Activated B cell treated with CpG ODN at 0.5 μM for 24 hours (primary cell): ENCODE measurements around the gene MEA1. TPM values are rescaled to one million over a fixed set of nuclear protein-coding genes. Genes with fewer than 3 reads are reported as not detected.

ENCODE experiments used
- ATAC-seq: fragments of 200-7000 bp; cut with Tn5 transposase; one replicate; pipeline ENCODE4 v1.10.0; 2021; ENCODE audit warnings: low read depth, mild to moderate bottlenecking, moderate library complexity
- CTCF ChIA-PET: fragments of 350-600 bp; sonication (Branson Sonifier 250); formaldehyde crosslinking; loops from one replicate; lab custom pipeline; 2021; ENCODE audit warnings: antibody characterized with exemption; lab: Charles Lee
- POLR2A ChIA-PET: fragments of 350-600 bp; sonication (Branson Sonifier 250); formaldehyde crosslinking; loops from one replicate; lab custom pipeline; 2021; ENCODE audit warnings: antibody characterized with exemption; lab: Charles Lee
- DNase-seq: peaks from one replicate; pipeline ENCODE4 v3.0.0; 2022
- H3K27ac Mint-ChIP-seq: one replicate; pipeline ENCODE4 v1.8.0; 2020; ENCODE audit warnings: mixed read lengths
- H3K27me3 Mint-ChIP-seq: one replicate; pipeline ENCODE4 v1.8.0; 2021; ENCODE audit warnings: mixed read lengths
- H3K36me3 Mint-ChIP-seq: one replicate; pipeline ENCODE4 v1.8.0; 2021; ENCODE audit warnings: low read depth, mixed read lengths
- H3K4me1 Mint-ChIP-seq: one replicate; pipeline ENCODE4 v1.8.0; 2021; ENCODE audit warnings: mixed read lengths
- H3K4me3 Mint-ChIP-seq: one replicate; pipeline ENCODE4 v1.8.0; 2020; ENCODE audit warnings: mild to moderate bottlenecking, mixed read lengths
- H3K9me3 Mint-ChIP-seq: one replicate; pipeline ENCODE4 v1.8.0; 2020; ENCODE audit warnings: mixed read lengths
- intact Hi-C: fragments of 100-400 bp; cut with micrococcal nuclease; formaldehyde crosslinking; loops from one replicate; pipeline ENCODE4 v1.15.1; 2024
- total RNA-seq: library from RNA; stranded (reverse); gene quantifications from 2 replicates; pipeline ENCODE4 v1.2.3, GENCODE V29; 2022
- TF ChIP-seq, protein P1 (sequence below): fragments of 200-600 bp; IDR thresholded peaks from one replicate; pipeline ENCODE4 v1.8.0; 2022; ENCODE audit warnings: antibody characterized with exemption, mild to moderate bottlenecking

The MEA1 gene
- 44.4 and 48.3 TPM in 2 replicates for total RNA-seq

DNA sequence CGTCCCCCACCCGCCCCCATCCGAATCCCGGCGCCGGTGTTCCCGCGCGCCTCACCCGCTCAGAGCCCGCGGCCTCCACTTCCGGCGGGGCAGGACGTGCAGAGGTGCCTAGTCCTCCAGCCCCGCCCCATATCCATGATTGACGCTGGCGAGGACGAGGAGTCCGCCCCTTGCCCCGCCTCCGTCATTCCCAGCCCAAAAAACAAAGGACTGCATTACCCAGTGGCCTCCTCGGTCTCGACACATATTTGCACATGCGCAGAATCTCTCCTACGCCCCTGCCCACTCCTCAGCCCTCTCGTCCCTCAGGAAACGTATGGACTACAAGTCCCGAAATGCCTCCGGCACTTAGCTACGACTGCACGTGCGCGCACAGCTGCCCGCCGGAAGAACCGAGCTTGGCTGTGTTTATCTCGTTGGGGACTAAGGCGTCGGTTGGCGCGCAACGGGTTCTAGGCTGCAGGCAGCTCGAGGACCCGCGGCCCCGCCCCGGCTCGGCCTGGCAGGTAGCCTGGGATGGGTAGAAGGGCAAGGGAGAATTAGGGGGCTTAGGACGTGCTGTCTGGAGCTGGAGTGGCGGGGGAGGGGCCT lies at the start of gene MEA1, which contains the start of gene KLHDC3:
MEA1 (minus strand) TSS at position 104 of the 591 bp plus-strand sequence. CDS start 133 bp downstream, outside the sequence.
KLHDC3 (plus strand) TSS at position 407 of the 591 bp plus-strand sequence. CDS start 2,944 bp downstream, outside the sequence.
- peaks cover 51% of the 10 kb centered on the region for H3K4me1 Mint-ChIP-seq
- CTCF ChIA-PET, result interaction anchor here (1.2 kb wide), 1 partner anchor 115 kb away, joined by 3 read pairs; no protein-coding TSS in a partner anchor
- POLR2A ChIA-PET, result interaction anchor here (0.6 to 4.8 kb wide), 22 partner anchors 8 to 1222 kb away, joined by 3 to 58 read pairs (median 4); partner anchors contain the start of genes CNPY3, CUL7, CUL9 and KLC4
- TF ChIP-seq, protein P1, sequence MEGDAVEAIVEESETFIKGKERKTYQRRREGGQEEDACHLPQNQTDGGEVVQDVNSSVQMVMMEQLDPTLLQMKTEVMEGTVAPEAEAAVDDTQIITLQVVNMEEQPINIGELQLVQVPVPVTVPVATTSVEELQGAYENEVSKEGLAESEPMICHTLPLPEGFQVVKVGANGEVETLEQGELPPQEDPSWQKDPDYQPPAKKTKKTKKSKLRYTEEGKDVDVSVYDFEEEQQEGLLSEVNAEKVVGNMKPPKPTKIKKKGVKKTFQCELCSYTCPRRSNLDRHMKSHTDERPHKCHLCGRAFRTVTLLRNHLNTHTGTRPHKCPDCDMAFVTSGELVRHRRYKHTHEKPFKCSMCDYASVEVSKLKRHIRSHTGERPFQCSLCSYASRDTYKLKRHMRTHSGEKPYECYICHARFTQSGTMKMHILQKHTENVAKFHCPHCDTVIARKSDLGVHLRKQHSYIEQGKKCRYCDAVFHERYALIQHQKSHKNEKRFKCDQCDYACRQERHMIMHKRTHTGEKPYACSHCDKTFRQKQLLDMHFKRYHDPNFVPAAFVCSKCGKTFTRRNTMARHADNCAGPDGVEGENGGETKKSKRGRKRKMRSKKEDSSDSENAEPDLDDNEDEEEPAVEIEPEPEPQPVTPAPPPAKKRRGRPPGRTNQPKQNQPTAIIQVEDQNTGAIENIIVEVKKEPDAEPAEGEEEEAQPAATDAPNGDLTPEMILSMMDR, result no peak
- peak; percentile 93 for ATAC-seq
- intact Hi-C loops, result loop anchor here (1.0 to 10.0 kb wide), 13 partner anchors 7 to 503 kb away; partner anchors contain the start of genes CNPY3, CUL7, KLC4 and MRPL2
- no peaks in the 10 kb centered on the region for H3K27me3 Mint-ChIP-seq
- H3K9me3 Mint-ChIP-seq, result no peaks in the 10 kb centered on the region
- DNase-seq, result peak; percentile 94
- H3K4me3 Mint-ChIP-seq, result peak within 1 kb of the TSS; percentile 97
- peaks cover 68% of the 10 kb centered on the region for H3K36me3 Mint-ChIP-seq
- peak within 1 kb of the TSS; percentile 89 for H3K27ac Mint-ChIP-seq

DNA sequence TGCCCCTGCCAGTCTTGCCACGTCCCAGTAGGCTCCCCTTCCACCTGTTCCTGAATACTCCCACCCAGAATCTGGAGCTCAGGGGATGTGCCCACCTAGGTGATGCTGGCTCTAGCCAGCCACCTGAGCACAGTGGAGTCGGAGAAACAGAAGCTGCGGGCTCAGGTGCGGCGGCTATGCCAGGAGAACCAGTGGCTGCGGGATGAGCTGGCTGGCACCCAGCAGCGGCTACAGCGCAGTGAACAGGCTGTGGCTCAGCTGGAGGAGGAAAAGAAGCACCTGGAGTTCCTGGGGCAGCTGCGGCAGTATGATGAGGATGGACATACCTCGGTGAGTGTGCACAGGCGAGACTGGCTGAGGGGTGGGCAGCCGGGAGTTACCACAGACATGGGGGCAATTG lies 49.1 kb upstream of the MEA1 start:
- no peak overlapping the region for H3K27ac Mint-ChIP-seq
- intact Hi-C loops, result no loop called here
- CTCF ChIA-PET, result no interaction called here
- H3K4me1 Mint-ChIP-seq, result peaks cover 33% of the 10 kb centered on the region
- TF ChIP-seq, protein P1, result no peak
- ATAC-seq, result no peak
- no peak for DNase-seq
- POLR2A ChIA-PET, result no interaction called here
- H3K9me3 Mint-ChIP-seq, result no peaks in the 10 kb centered on the region
- H3K27me3 Mint-ChIP-seq, result no peaks in the 10 kb centered on the region
- peaks cover 39% of the 10 kb centered on the region for H3K36me3 Mint-ChIP-seq
- H3K4me3 Mint-ChIP-seq, result no peak overlapping the region

DNA sequence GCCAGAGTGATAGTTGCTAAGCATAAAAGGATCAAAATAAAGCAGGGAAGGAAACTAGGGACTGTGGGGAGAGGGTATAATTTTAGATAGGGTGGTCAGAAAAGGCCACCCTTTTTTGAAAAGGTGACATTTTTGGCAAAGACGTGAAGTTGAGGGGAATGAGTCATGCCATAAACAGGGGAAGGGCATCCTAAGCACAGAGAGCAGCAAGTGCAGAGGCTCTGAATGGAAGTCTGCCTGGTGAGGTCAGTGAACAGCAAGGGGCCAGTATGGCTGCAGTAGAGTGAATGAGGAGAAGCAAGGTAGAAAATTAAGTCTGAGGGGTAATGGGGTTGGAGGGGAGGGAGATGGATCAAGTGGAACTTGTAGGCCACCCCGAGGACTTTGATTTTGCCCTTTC lies 48.1 kb upstream of the MEA1 start:
- H3K27ac Mint-ChIP-seq, result no peak overlapping the region
- no peak overlapping the region for H3K4me3 Mint-ChIP-seq
- TF ChIP-seq, protein P1, result no peak
- ChIA-PET POLR2A (no interaction called here), CTCF (no interaction called here)
- ATAC-seq (no peak), DNase-seq (no peak)
- intact Hi-C loops, result no loop called here
- no peaks in the 10 kb centered on the region for H3K9me3 Mint-ChIP-seq
- H3K4me1 Mint-ChIP-seq, result peaks cover 33% of the 10 kb centered on the region
- no peaks in the 10 kb centered on the region for H3K27me3 Mint-ChIP-seq
- H3K36me3 Mint-ChIP-seq, result peaks cover 45% of the 10 kb centered on the region

DNA sequence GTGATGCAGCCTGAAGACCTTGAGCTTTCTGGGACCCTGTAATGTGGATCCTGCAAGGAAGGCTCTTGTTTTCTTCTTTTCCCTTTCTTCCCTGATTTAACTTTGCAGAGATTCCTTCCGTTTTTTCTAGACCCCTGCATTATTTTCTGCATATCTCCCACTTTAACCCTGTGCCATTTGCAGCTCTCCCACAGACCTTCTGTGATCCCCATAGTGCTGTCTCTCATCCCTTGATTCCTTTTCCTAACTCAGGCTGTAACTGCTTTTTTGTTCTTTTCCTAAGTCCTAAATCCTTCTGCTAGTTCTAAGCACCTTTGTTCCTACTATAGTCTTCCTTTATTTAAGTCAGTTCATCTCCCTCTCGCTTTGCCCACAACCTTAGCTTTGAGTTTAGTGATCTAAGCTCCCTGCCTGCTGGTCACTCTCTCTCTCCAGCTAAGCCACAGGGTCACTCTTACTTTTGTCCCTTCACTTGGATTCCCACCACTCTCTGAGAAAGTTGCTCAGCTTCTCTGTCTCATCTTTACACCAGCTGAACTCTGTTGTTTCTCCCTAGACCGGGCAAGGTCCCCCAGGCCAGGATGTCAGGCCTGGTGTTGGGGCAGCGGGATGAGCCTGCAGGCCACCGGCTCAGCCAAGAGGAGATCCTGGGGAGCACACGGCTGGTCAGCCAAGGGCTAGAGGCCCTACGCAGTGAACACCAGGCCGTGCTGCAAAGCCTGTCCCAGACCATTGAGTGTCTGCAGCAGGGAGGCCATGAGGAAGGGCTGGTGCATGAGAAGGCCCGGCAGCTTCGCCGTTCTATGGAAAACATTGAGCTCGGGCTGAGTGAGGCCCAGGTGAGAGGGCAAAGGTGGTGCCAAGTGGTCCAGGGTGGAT lies 47.2 kb upstream of the MEA1 start:
- intact Hi-C loops, result no loop called here
- no peaks in the 10 kb centered on the region for H3K9me3 Mint-ChIP-seq
- CTCF ChIA-PET, result no interaction called here

More for the DNA sequence above, 47.2 kb upstream of the MEA1 start:
- peaks cover 43% of the 10 kb centered on the region for H3K36me3 Mint-ChIP-seq
- peak overlapping the region; percentile 95 for H3K4me3 Mint-ChIP-seq
- H3K27ac Mint-ChIP-seq, result no peak overlapping the region
- H3K27me3 Mint-ChIP-seq, result no peaks in the 10 kb centered on the region
- ATAC-seq (no peak), DNase-seq (no peak)
- TF ChIP-seq, protein P1, result no peak
- H3K4me1 Mint-ChIP-seq, result peaks cover 33% of the 10 kb centered on the region
- POLR2A ChIA-PET, result interaction anchor here (2.9 kb wide), 1 partner anchor 47 kb away, joined by 20 read pairs; the partner anchor contains the start of genes KLHDC3 and MEA1
